Measurements from ENCODE around the gene CMIP. TPM values are rescaled to one million over a fixed set of nuclear protein-coding genes. Genes with fewer than 3 reads are reported as not detected.

CMIP gene
- total RNA-seq, 1 donor, result 15.7 TPM

DNA sequence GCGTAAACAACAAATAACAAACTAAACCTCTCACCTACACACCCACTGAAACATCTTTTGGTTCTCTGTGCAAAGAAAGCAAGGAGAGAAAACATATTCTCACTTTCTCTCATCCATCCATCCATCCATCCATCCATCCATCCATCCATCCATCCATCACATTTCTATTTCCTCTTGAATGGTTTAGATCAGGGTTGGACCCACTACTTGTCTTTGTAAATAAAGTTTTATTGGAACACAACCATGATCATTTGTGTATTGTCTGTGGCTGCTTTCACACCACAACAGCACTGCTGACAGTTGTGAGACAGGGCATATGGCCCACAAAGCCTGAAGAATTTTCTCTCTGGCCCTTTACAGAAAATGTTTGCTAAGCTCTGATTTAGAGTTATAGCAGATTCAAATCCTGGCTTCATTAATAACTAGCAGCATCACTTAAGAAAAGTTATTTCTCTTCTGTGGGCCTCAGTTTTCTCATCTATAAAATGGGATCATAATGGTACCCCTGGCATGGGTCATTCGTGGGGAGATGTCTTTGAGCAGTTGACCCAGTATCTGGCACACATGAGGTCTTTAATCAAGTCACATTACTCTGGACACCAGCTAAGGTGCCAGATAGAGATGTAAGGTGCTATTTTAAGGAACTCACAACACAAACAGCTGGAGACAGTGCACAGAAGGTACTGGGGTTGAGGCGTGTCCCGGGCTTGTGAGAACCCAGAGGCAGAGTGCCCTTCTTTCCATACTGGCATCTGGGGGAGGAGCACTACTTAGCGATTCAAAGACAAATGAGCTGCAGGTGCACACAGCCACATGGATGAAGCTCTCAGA, 146.3 kb downstream of the CMIP start:
- no peak overlapping the region for H3K4me3 ChIP-seq (ENCODE audit: low read depth, low read length)
- DNase-seq (ENCODE audit: low read depth), result no peak
- TF ChIP-seq, protein P1, sequence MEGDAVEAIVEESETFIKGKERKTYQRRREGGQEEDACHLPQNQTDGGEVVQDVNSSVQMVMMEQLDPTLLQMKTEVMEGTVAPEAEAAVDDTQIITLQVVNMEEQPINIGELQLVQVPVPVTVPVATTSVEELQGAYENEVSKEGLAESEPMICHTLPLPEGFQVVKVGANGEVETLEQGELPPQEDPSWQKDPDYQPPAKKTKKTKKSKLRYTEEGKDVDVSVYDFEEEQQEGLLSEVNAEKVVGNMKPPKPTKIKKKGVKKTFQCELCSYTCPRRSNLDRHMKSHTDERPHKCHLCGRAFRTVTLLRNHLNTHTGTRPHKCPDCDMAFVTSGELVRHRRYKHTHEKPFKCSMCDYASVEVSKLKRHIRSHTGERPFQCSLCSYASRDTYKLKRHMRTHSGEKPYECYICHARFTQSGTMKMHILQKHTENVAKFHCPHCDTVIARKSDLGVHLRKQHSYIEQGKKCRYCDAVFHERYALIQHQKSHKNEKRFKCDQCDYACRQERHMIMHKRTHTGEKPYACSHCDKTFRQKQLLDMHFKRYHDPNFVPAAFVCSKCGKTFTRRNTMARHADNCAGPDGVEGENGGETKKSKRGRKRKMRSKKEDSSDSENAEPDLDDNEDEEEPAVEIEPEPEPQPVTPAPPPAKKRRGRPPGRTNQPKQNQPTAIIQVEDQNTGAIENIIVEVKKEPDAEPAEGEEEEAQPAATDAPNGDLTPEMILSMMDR (IDR thresholded peaks at IDR 0.05; ENCODE audit: insufficient read depth, low read length), result no peak

DNA sequence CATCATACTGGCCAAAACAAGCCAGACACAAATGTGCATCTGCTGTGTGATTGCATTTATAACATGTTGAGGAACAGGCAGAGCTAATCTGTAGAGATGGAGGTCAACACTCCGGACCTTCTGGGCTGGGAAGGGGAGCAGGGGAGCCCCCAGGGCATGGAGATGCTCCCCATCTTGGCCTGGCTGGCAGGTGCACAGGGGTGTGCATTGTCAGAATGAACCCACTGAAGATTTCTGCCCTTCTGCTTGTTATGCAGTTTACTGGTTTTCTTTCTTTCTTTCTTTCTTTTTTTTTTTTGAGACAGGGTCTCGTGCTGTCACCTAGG, 146.9 kb downstream of the CMIP start:
- no peak for DNase-seq (ENCODE audit: low read depth)
- no peak overlapping the region for H3K4me3 ChIP-seq (ENCODE audit: low read depth, low read length)
- TF ChIP-seq, protein P1 (IDR thresholded peaks at IDR 0.05; ENCODE audit: insufficient read depth, low read length), result no peak

DNA sequence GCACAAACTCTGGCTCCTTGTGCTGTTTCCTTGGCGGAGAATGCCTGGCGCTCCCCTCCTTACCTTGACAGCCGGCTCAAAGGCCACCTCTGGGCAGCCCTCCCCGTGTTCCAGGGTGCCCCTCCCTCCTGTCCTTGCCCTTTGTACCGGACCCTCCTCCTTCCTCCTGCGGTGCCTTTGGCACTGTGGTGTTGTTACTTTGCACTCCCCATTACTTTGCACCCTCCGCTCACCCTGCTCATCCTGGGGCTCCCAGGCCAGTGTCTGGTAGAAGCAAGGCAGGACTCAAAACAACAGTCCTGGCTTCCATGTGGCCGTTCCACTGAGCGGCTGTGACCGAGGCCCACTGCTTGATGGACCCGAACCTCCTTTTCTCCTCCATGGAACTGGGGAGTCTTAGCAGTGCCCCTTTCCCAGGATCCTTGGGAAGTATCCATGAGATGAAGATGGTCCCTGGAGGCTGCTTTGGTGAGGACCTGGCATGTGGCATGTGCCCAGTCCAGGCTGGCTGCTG, 147.8 kb downstream of the CMIP start:
- DNase-seq (ENCODE audit: low read depth), result no peak
- no peak overlapping the region for H3K4me3 ChIP-seq (ENCODE audit: low read depth, low read length)
- TF ChIP-seq, protein P1 (IDR thresholded peaks at IDR 0.05; ENCODE audit: insufficient read depth, low read length), result no peak

DNA sequence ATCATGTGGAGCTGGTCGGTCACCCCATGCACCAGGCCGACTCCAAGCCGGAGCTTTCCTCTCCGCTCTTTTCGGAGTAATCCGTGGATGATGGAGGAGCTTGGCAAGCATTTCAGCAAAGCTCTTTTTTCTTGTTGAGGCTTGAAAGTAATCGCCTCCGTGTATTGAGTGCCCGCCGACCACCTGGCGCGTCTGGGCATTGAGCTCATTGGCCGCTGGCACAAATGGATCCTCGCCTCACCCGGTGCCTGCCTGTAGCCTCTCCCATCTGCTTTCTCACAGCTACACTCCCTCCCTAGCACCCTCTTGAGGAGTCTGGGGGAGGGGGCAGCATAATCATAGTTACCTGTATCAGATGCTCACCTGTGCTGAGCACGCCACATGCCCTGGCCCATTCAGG, 148.9 kb downstream of the CMIP start:
- no peak overlapping the region for H3K4me3 ChIP-seq (ENCODE audit: low read depth, low read length)
- TF ChIP-seq, protein P1 (IDR thresholded peaks at IDR 0.05; ENCODE audit: insufficient read depth, low read length), result no peak
- no peak for DNase-seq (ENCODE audit: low read depth)

DNA sequence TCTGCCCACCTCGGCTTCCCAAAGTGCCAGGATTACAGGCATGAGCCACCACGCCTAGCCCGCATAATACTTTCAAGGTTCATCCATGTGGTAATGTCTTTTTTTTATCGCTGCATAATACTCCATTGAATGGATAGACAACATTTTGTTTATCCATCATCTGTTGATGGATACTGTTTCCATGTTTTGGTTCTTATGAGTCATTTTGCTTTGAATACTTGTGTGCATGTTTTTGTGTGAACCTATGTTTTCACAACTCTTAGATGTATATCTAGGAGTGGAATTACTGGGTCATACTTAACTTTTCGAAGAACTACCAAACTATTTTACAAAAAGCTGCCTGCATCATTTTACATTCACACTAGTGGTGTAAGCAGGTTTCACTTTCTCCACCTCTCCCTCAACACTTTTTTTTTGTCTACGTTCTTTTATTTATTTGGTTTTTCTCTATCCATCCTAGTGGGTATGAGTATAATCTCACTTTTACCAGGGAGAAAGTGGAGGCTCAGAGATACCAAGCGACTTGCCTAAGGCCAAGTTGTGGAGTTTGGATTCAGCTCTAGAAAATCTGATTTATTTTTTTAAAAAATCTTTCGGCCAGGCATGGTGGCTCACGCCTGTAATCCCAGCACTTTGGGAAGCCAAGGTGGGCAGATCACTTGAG, 151.2 kb downstream of the CMIP start:
- no peak for DNase-seq (ENCODE audit: low read depth)
- TF ChIP-seq, protein P1 (IDR thresholded peaks at IDR 0.05; ENCODE audit: insufficient read depth, low read length), result no peak
- H3K4me3 ChIP-seq (ENCODE audit: low read depth, low read length), result no peak overlapping the region

DNA sequence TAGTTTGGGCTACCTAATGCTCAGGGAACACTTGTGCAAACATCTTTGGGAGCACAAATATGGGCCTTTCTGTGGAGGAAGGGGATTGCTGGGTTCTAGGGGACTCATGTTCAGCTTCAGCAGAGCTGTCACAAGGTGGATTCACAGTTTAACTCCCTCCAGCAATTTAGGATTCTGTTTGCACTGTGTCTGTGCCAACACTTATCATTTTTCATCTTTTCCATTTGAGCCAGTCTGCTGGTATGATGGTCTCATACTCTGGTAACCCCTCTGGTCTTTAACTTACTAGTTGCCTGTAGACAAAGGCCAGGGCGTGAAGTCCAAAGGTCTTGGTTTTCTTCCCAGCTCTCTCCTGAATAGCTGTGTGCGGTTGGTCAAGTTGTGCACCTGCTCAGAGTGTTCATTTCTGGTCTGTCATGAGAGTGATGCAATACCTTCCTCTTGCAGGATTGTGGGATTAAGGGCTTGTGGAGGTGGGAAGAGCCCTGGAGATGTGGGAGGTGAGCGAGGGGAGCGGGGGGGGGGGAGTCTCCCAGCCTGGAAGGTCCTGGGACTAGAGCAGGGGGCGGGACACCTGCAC, 152.6 kb downstream of the CMIP start:
- TF ChIP-seq, protein P1 (IDR thresholded peaks at IDR 0.05; ENCODE audit: insufficient read depth, low read length), result no peak
- no peak overlapping the region for H3K4me3 ChIP-seq (ENCODE audit: low read depth, low read length)
- DNase-seq (ENCODE audit: low read depth), result no peak
